Measurements from ENCODE around the gene SEPTIN1. TPM values are rescaled to one million over a fixed set of nuclear protein-coding genes. Genes with fewer than 3 reads are reported as not detected.

Gene SEPTIN1
- total and polyA plus RNA-seq, 2 experiments from 2014 or later, result 0.21 to 3.9 TPM

GRCh38 chr16:30348929-30349328, 33.4 kb downstream of the SEPTIN1 start (continued):
- TF ChIP-seq ZNF462 (CRISPR knock-in tag; IDR thresholded peaks at IDR 0.05) (no peak), REST (IDR thresholded peaks at IDR 0.05; ENCODE audit: unreplicated experiment) (no peak), STAT1 (IDR thresholded peaks at IDR 0.05; ENCODE audit: unreplicated experiment) (no peak)
- TF ChIP-seq, protein P1, sequence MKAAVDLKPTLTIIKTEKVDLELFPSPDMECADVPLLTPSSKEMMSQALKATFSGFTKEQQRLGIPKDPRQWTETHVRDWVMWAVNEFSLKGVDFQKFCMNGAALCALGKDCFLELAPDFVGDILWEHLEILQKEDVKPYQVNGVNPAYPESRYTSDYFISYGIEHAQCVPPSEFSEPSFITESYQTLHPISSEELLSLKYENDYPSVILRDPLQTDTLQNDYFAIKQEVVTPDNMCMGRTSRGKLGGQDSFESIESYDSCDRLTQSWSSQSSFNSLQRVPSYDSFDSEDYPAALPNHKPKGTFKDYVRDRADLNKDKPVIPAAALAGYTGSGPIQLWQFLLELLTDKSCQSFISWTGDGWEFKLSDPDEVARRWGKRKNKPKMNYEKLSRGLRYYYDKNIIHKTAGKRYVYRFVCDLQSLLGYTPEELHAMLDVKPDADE (IDR thresholded peaks at IDR 0.05), result no peak

GRCh38 chr16:30348113-30348512, 34.2 kb downstream of the SEPTIN1 start:
- no peak overlapping the region for H3K4me3 Mint-ChIP-seq
- peaks cover 7% of the 10 kb centered on the region; the same call in 1 of the 2 replicates for H3K36me3 ChIP-seq (ENCODE audit: insufficient read depth)
- H3K27ac ChIP-seq (ENCODE audit: low read depth), result no peak overlapping the region
- no peaks in the 10 kb centered on the region for H3K79me2 ChIP-seq (replicated peaks; ENCODE audit: insufficient read depth)
- 0 out of 2 replicates have a peak, but pooled peaks cover 9% of the 10 kb centered on the region for H3F3A ChIP-seq (replicated peaks; ENCODE audit: low read depth)
- no peak for ATAC-seq
- no peak overlapping the region for H3K27ac Mint-ChIP-seq
- H4K20me1 ChIP-seq (replicated peaks; ENCODE audit: insufficient read depth), result no peaks in the 10 kb centered on the region
- H3K4me2 ChIP-seq, result no peak overlapping the region
- H3K27me3 ChIP-seq (ENCODE audit: insufficient read depth), result no peaks in the 10 kb centered on the region
- H3K4me1 Mint-ChIP-seq, result no peaks in the 10 kb centered on the region
- peaks cover 6% of the 10 kb centered on the region for H3K27me3 Mint-ChIP-seq (ENCODE audit: insufficient read depth, low read depth, poor library complexity)
- H3K9me3 Mint-ChIP-seq, result no peaks in the 10 kb centered on the region
- no peak overlapping the region for H2AFZ ChIP-seq
- DNase-seq (ENCODE audit: low spot score), result no peak
- H3K4me1 ChIP-seq (ENCODE audit: insufficient read depth), result no peaks in the 10 kb centered on the region
- peaks cover 37% of the 10 kb centered on the region for H3K36me3 Mint-ChIP-seq (ENCODE audit: low read depth)
- no peak overlapping the region for H3K4me3 ChIP-seq
- no peaks in the 10 kb centered on the region for H3K9me2 ChIP-seq (ENCODE audit: insufficient read depth)
- no peak for TF ChIP-seq ZNF114 (CRISPR knock-in tag; IDR thresholded peaks at IDR 0.05)
- no peak for TF ChIP-seq EZH2 (IDR thresholded peaks at IDR 0.05; ENCODE audit: low read depth, unreplicated experiment)
- no peak for TF ChIP-seq REST (IDR thresholded peaks at IDR 0.05; ENCODE audit: unreplicated experiment)
- TF ChIP-seq CTCF (conservative IDR thresholded peaks at IDR 0.05; ENCODE audit: low read depth in 2 of 2), result no peak
